Activated T-cell treated with anti-CD3 and anti-CD28 coated beads, Interleukin-2, amount 50 U/mL, for 1 hour (primary cell): ENCODE measurements around the gene SPAG17.
A peak's percentile ranks its signal among the peaks of the same experiment; 100 is the strongest.
"Not testable (repeated sequence)": the region's sequence is repeated elsewhere in the genome, so short reads cannot be mapped to it uniquely, and the experiment has no call there.

Experiments used
- DNase-seq: peaks from one replicate; pipeline ENCODE4 v3.0.0-alpha.2; 2020

The SPAG17 gene

DNA sequence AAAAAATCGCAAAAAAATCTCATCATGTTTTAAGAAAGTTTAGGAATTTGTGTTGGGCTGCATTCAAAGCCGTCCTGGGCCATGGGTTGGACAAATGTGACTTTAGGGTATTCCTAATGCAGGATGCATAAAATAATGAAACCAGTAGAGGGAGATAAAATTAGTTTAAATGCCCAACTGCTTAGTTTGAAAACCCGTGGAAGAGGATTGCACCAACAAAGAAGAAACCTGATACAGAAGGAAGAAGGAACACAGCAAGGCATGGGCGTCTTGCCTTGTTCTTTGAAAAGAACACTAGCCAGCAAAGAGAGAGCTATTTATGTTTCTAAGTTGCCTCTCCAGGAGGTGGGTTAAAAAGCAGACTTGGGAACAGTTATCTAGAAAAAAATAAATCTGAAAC is 217.6 kb downstream of the SPAG17 start:
- no peak for DNase-seq

DNA sequence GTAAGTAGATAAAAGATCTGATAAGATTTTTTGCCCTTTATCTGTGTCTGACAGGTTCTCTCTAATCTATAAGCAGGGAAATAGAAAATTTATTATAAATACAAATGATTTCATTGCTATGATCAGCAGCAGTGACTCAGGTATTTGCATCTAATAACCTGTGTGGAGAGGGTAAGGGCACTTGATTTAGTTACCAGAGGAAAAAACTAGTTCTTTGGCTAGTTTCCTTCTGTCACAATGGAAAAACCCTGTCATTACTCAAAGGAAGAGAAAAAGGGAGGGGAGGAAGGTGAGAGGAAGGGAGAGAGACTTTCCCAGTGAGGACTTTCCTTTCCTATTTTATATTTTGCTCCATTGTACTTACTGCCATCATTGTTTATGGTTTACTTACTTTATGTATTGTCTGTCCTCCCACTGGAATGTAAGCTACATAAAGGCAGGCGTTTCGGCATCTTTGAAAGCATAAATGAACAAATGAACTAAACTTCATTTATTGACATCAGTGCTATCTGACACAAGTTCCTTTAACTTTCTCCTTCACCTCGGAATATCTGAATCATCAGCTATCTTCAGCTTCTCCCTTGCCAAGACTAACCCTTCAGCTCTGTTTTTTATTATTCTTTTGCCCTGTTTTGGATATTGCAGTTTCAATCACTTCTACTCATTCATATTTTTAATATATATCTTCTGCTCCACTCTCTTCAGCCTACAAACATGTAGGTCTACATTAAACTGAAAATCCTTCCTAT is 220.6 kb downstream of the SPAG17 start:
- DNase-seq = no peak

DNA sequence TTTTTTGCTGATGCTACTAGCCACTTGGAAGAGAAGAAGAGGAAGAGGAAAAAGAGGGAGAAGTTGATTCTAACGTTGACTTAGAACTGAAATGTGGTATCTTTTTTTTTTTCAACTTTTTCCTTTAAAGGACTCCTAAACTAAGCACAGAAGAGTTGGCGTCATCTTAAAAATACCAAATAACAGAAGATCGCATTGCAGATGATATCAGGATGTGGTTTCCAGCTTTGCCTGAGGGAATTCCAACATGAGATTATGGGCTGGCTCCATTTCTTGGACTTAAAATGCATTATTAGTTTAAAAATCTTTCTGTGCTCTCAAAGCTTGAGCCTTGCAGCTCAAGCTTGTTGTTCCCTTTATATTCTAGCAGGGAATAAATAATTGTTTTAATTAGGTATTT is 225.7 kb downstream of the SPAG17 start:
- no peak for DNase-seq

DNA sequence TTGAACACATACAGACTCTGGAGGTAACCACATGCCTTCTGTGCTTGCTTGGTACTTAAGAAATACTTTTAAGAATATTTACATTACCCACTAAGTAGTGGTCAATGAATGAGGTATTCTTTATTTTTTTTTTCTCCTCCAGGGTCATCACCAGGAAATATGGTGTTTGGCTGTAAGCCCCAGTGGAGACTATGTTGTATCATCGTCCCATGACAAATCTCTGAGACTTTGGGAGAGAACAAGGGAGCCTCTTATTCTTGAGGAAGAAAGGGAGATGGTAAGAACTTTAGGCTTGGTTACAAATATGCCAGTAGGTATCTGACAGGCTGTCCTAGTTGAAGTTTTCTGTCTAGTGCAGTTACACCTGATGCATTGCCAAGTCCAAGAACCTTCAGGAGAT is 232.6 kb downstream of the SPAG17 start:
- DNase-seq = no peak

DNA sequence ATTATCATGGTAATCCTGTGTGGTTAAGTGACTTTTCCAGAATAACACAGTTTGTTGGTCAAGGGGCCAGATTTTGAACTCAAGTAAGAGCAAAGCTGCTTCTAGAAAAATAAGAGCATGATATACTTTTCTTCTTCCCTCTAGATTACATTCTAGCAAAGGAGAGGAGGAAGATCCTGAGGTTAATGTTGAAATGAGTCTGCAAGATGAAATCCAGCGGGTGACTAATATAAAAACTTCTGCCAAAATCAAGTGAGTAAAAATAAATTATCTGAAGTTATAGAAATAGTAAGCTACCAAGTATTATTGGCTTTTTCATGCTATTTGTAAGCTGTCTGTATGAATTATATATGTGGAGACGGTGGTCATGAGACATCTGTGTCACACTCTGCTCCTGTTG is 242.7 kb downstream of the SPAG17 start:
- no peak for DNase-seq

- no peak for DNase-seq
These were observed 251.3 kb downstream of the SPAG17 start for GRCh38 chr1:117933769-117934168.

- no peak for DNase-seq
These were observed 252.5 kb downstream of the SPAG17 start for GRCh38 chr1:117932576-117932975.

GRCh38 chr1:117930484-117930883 is 254.5 kb downstream of the SPAG17 start:
- DNase-seq = no peak

DNA sequence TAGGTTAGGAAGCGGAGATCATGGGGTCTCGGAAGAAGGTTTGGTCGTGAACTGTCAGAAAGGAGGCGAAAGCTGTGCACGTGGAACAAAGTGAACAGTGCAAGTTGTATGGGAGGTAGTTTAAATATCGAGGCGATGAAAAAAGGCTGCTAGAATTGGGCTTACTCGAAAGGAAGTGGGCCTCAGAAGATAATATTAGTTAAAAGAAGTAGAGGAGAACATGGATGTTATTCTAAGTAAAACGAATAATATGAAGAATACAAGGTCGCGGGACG is 254.9 kb downstream of the SPAG17 start:
- no peak for DNase-seq

GRCh38 chr1:117929343-117930172 is 255.5 kb downstream of the SPAG17 start, which contains the start of the genes GDAP2 and WDR3:
TSS of gene GDAP2 (minus strand) at chr1:117929621. CDS start at chr1:117920357, 9,264 bp downstream.
TSS of gene WDR3 (plus strand) at chr1:117929739. CDS start at chr1:117933320, 3,581 bp downstream.
- peak; percentile 93 for DNase-seq

- DNase-seq = no peak
These were observed 256.1 kb downstream of the SPAG17 start for GRCh38 chr1:117928881-117929342.

DNA sequence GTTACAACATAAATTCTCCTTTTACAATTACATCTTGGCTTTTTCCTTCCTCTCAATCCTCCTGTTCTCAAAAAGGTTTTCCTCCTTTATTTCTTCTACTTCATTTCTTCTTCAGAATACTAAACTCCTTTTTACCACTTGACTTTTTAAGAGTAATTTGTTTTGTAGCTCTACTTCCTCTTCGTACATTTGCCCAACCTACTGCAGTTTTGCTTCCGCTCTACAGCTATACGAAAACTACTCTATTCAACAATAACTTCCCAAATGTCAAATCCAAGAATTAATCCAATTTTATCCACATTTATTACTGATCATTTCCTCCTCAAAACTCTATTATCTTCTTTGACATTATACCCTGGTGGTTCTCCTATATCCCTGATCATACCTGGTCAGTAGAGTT is 259.0 kb downstream of the SPAG17 start:
- no peak for DNase-seq

DNA sequence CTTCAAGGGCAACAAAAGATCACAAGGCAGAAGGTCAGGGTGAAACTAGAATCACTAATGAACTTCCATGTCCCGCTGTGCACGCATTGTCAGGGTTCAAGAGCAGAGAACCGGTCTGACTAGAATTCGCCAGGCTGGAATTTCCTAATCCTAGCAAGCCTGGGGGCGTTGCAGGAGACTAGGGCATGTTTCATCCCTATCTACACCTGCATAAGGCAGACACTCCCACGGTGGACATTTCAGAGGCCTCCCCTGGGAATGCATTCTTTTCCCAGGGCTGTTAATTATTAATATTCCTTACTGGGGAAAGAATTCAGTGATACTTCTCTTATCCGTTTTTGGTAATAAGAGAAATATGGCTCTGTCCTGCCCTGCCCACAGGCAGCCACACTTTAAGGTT is 262.3 kb downstream of the SPAG17 start:
- not testable (repeated sequence) for DNase-seq

GRCh38 chr1:117921991-117922390 is 263.0 kb downstream of the SPAG17 start:
- no peak for DNase-seq

GRCh38 chr1:117919376-117919775 is 265.7 kb downstream of the SPAG17 start:
- DNase-seq = no peak

GRCh38 chr1:117911051-117911450 is 274.0 kb downstream of the SPAG17 start:
- DNase-seq = no peak

GRCh38 chr1:117905019-117905418 is 280.0 kb downstream of the SPAG17 start:
- no peak for DNase-seq

DNA sequence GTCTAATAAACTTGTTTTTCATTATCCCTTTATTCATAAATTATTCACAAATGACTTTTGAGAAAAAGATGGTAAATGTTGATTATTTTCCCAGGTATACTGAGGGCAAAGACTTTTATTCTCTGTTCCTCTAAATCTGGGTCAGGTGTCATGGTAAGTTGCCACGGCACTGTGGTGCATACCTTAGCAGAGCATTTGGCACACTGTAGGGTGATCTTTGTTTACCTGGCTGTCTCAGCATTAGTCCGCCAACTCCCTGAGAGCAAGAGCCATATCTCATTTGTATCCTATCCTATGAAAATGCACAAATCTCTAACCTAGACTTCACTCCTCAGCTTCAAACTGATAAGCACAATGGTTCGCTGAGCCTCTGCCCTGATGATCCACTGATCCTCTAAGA is 280.5 kb downstream of the SPAG17 start:
- no peak for DNase-seq
